Measurements from ENCODE around the gene SDHAF3. TPM values are rescaled to one million over a fixed set of nuclear protein-coding genes. Genes with fewer than 3 reads are reported as not detected.

The SDHAF3 gene
- total and polyA plus RNA-seq, 2 of the 8 experiments (the other 6 are each of a cell fraction or from before 2014, with no cell fraction given): 12.0 to 31.3 TPM

- no peak for TF ChIP-seq CHD7 (IDR thresholded peaks at IDR 0.05; ENCODE audit: insufficient replicate concordance, low read length)
- TF ChIP-seq E2F6 (IDR thresholded peaks at IDR 0.05): no peak
- no peak for TF ChIP-seq NANOG (IDR thresholded peaks at IDR 0.05; ENCODE audit: insufficient read depth, low read depth, low read length, poor library complexity, severe bottlenecking)
- no peak for TF ChIP-seq RXRA (IDR thresholded peaks at IDR 0.05; ENCODE audit: insufficient read depth, low read depth, low read length)
- no peak for TF ChIP-seq FOSL1 (IDR thresholded peaks at IDR 0.05; ENCODE audit: insufficient read depth, low read depth, low read length)
- TF ChIP-seq CEBPB (IDR thresholded peaks at IDR 0.05; ENCODE audit: low read depth, low read length): no peak
- TF ChIP-seq POU5F1 (IDR thresholded peaks at IDR 0.05; ENCODE audit: low read depth, low read length): no peak
Measured at GRCh38 chr7:97200018-97200417, 82.5 kb downstream of the SDHAF3 start (continued).

Data from H1 (cell line).